MCF 10A (cell line): ENCODE data around the gene EEA1. TPM values are rescaled to one million over a fixed set of nuclear protein-coding genes. Genes with fewer than 3 reads are reported as not detected.
A peak's percentile ranks its signal among the peaks of the same experiment; 100 is the strongest.

Source experiments
- BruUV-seq: library from RNA; stranded (reverse); fragments of 400-500 nt; replicated peaks from 2 replicates; lab custom pipeline; 2021; lab: Mats Ljungman, UMichigan
- CTCF ChIA-PET: fragments of 300-600 bp; sonication (Branson Sonifier 250); formaldehyde crosslinking; extraction: SDS; loops from one replicate; lab custom pipeline; 2021; ENCODE audit warnings: antibody characterized with exemption, inconsistent platforms; lab: Yijun Ruan, JAX
- POLR2A ChIA-PET: fragments of 300-600, 350-650 bp; sonication (Branson Sonifier 250); formaldehyde crosslinking; extraction: SDS; loops from one replicate; lab custom pipeline; 2020; ENCODE audit warnings: antibody characterized with exemption, inconsistent platforms; lab: Yijun Ruan, JAX
- DNase-seq: peaks from one replicate; pipeline ENCODE4 v3.0.0-alpha.2; 2018; ENCODE audit not compliant: unreplicated experiment
- H3K27ac Mint-ChIP-seq: one replicate; pipeline ENCODE4 v1.8.0; 2022; ENCODE audit warnings: mild to moderate bottlenecking, low read depth, mixed read lengths; ENCODE audit not compliant: unreplicated experiment
- H3K27me3 Mint-ChIP-seq: one replicate; pipeline ENCODE4 v1.8.0; 2022; ENCODE audit warnings: mixed read lengths; ENCODE audit not compliant: insufficient read depth, unreplicated experiment
- H3K36me3 Mint-ChIP-seq: one replicate; pipeline ENCODE4 v1.8.0; 2022; ENCODE audit warnings: mild to moderate bottlenecking, moderate library complexity, mixed read lengths; ENCODE audit not compliant: insufficient read depth, unreplicated experiment
- H3K4me1 Mint-ChIP-seq: one replicate; pipeline ENCODE4 v1.8.0; 2022; ENCODE audit warnings: mixed read lengths; ENCODE audit not compliant: insufficient read depth, unreplicated experiment
- H3K4me3 Mint-ChIP-seq: one replicate; pipeline ENCODE4 v1.8.0; 2022; ENCODE audit warnings: mild to moderate bottlenecking, moderate library complexity, mixed read lengths; ENCODE audit not compliant: unreplicated experiment
- H3K9me3 Mint-ChIP-seq: one replicate; pipeline ENCODE4 v1.8.0; 2022; ENCODE audit warnings: mixed read lengths; ENCODE audit not compliant: unreplicated experiment
- intact Hi-C: fragments of 100-400 bp; cut with micrococcal nuclease; formaldehyde crosslinking; loops from 2 replicates; pipeline ENCODE4 v1.14.1; 2022
- total RNA-seq: library from RNA; stranded (reverse); gene quantifications from 2 replicates; pipeline ENCODE4 v1.2.3, GENCODE V29; 2022
- TF ChIP-seq, protein P1 (sequence below): fragments of 200-600 bp; IDR thresholded peaks from one replicate; pipeline ENCODE4 v1.8.0; 2022; ENCODE audit warnings: antibody characterized with exemption, mild to moderate bottlenecking; ENCODE audit not compliant: unreplicated experiment

EEA1 gene
- total RNA-seq, 1 experiment from 2014 or later = 46.3 TPM

- Mint-ChIP-seq H3K36me3 (peaks cover 3% of the 10 kb centered on the region), H3K4me1 (peaks cover 26% of the 10 kb centered on the region), H3K27ac (peak overlapping the region; percentile 88), H3K27me3 (no peaks in the 10 kb centered on the region), H3K4me3 (peak overlapping the region; percentile 75), H3K9me3 (no peaks in the 10 kb centered on the region)
- peak; percentile 27 for DNase-seq
- intact Hi-C loops = loop anchor here (5.0 kb wide), 4 partner anchors 42 to 467 kb away; no protein-coding TSS in a partner anchor
- TSS peak; percentile 89 for BruUV-seq
- CTCF ChIA-PET = interaction anchor here (0.6 to 3.2 kb wide), 6 partner anchors 32 to 1485 kb away, joined by 3 to 27 read pairs (median 4); no protein-coding TSS in a partner anchor
- TF ChIP-seq, protein P1, sequence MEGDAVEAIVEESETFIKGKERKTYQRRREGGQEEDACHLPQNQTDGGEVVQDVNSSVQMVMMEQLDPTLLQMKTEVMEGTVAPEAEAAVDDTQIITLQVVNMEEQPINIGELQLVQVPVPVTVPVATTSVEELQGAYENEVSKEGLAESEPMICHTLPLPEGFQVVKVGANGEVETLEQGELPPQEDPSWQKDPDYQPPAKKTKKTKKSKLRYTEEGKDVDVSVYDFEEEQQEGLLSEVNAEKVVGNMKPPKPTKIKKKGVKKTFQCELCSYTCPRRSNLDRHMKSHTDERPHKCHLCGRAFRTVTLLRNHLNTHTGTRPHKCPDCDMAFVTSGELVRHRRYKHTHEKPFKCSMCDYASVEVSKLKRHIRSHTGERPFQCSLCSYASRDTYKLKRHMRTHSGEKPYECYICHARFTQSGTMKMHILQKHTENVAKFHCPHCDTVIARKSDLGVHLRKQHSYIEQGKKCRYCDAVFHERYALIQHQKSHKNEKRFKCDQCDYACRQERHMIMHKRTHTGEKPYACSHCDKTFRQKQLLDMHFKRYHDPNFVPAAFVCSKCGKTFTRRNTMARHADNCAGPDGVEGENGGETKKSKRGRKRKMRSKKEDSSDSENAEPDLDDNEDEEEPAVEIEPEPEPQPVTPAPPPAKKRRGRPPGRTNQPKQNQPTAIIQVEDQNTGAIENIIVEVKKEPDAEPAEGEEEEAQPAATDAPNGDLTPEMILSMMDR = no peak
- POLR2A ChIA-PET = interaction anchor here (0.5 to 6.6 kb wide), 47 partner anchors 8 to 811 kb away, joined by 3 to 122 read pairs (median 5); partner anchors contain the start of gene BTG1
These were observed 888 bp upstream of the EEA1 start for GRCh38 chr12:92929983-92930382.

GRCh38 chr12:92928421-92928961 is 604 bp downstream of the EEA1 start:
- Mint-ChIP-seq H3K27me3 (no peaks in the 10 kb centered on the region), H3K4me3 (peak overlapping the region; percentile 75), H3K4me1 (peaks cover 27% of the 10 kb centered on the region), H3K27ac (peak overlapping the region; percentile 88), H3K36me3 (peaks cover 6% of the 10 kb centered on the region), H3K9me3 (no peaks in the 10 kb centered on the region)
- peak; percentile 22 for DNase-seq
- ChIA-PET CTCF (interaction anchor here (0.7 to 2.9 kb wide), 12 partner anchors 13 to 491 kb away, joined by 3 to 17 read pairs (median 4); no protein-coding TSS in a partner anchor), POLR2A (interaction anchor here (0.6 to 6.6 kb wide), 30 partner anchors 10 to 1172 kb away, joined by 3 to 122 read pairs (median 10); no protein-coding TSS in a partner anchor)
- no TSS peak for BruUV-seq
- intact Hi-C loops = loop anchor here (5.0 kb wide), 4 partner anchors 44 to 469 kb away; no protein-coding TSS in a partner anchor
- TF ChIP-seq, protein P1 = no peak

- intact Hi-C loops = loop anchor here (1.0 to 5.0 kb wide), 5 partner anchors 28 to 470 kb away; no protein-coding TSS in a partner anchor
- peaks cover 6% of the 10 kb centered on the region for H3K36me3 Mint-ChIP-seq
- peak overlapping the region; percentile 75 for H3K4me3 Mint-ChIP-seq
- H3K27me3 Mint-ChIP-seq = no peaks in the 10 kb centered on the region
- ChIA-PET POLR2A (interaction anchor here (0.6 to 6.6 kb wide), 31 partner anchors 11 to 469 kb away, joined by 3 to 122 read pairs (median 9); no protein-coding TSS in a partner anchor), CTCF (interaction anchor here (0.5 to 2.9 kb wide), 20 partner anchors 12 to 492 kb away, joined by 3 to 17 read pairs (median 4); no protein-coding TSS in a partner anchor)
- no peaks in the 10 kb centered on the region for H3K9me3 Mint-ChIP-seq
- TF ChIP-seq, protein P1 = no peak
- peak; percentile 61 for DNase-seq
- H3K4me1 Mint-ChIP-seq = peaks cover 31% of the 10 kb centered on the region
- H3K27ac Mint-ChIP-seq = peak overlapping the region; percentile 88
- BruUV-seq = TSS peak; percentile 60
These were observed 1.4 kb downstream of the EEA1 start for GRCh38 chr12:92927436-92928281.
